SK-N-SH (cell line): ENCODE data around the gene CNN2. TPM values are rescaled to one million over a fixed set of nuclear protein-coding genes. Genes with fewer than 3 reads are reported as not detected.

Experiments used
- CTCF ChIA-PET: fragments of 300-600, 350-600 bp; formaldehyde crosslinking; extraction: SDS; loops from one replicate; lab custom pipeline; 2021; lab: Yijun Ruan, JAX
- POLR2A ChIA-PET: fragments of 350-600 bp; sonication (Branson Sonifier 250); formaldehyde crosslinking; extraction: SDS; loops from one replicate; lab custom pipeline; 2020; ENCODE audit warnings: antibody characterized with exemption, inconsistent platforms; lab: Yijun Ruan, JAX
- DNase-seq: peaks from one replicate; pipeline ENCODE4 v3.0.0; 2012
- H2AFZ ChIP-seq: fragments of 200-600 bp; sonication (generic); 2 replicates; pipeline ENCODE4 v1.8.1; 2016; ENCODE audit warnings: antibody characterized with exemption, mild to moderate bottlenecking, low read depth
- H3F3A ChIP-seq: fragments of 200-600 bp; sonication (generic); replicated peaks from 2 replicates; pipeline ENCODE3; 2016; ENCODE audit warnings: antibody characterized with exemption, mild to moderate bottlenecking; ENCODE audit not compliant: insufficient read depth
- H3K27ac ChIP-seq, 2 experiments: fragments of 200-500 bp in 1 of 2; fragments of 200-600 bp in 1 of 2; sonication (Bioruptor generic) in 1 of 2; sonication (generic), shearing (Covaris generic) in 1 of 2; 2 replicates each; pipeline versions ENCODE4 v1.5.1 to v1.6.1; 2014 to 2016; ENCODE audit warnings: low read depth in 2 of 2, inconsistent platforms in 1 of 2, low read length in 1 of 2, mild to moderate bottlenecking in 1 of 2, mixed read lengths in 1 of 2
- H3K27me3 ChIP-seq: fragments of 200-600 bp; sonication (generic), shearing (Covaris generic); 2 replicates; pipeline ENCODE4 v1.6.1; 2016; ENCODE audit warnings: mixed run types; ENCODE audit not compliant: insufficient read depth
- H3K36me3 ChIP-seq, 2 experiments: fragments of 200-500 bp in 1 of 2; fragments of 200-600 bp in 1 of 2; sonication (Bioruptor generic) in 1 of 2; sonication (generic) in 1 of 2; replicated peaks in 1 of 2; 2 replicates each; pipeline versions ENCODE3 to v1.5.1; 2014 to 2016; ENCODE audit warnings: low read length in 1 of 2, mild to moderate bottlenecking in 1 of 2; ENCODE audit not compliant: insufficient read depth in 2 of 2, control insufficient read depth in 1 of 2
- H3K4me1 ChIP-seq, 2 experiments: fragments of 200-500 bp in 1 of 2; fragments of 200-600 bp in 1 of 2; sonication (Bioruptor generic) in 1 of 2; sonication (generic), shearing (Covaris generic) in 1 of 2; 2 replicates each; pipeline versions ENCODE4 v1.5.1 to v1.6.1; 2014 to 2016; ENCODE audit warnings: low read depth in 1 of 2, low read length in 1 of 2, mixed run types in 1 of 2; ENCODE audit not compliant: insufficient read depth in 2 of 2, control insufficient read depth in 1 of 2
- H3K4me2 ChIP-seq: fragments of 200-600 bp; sonication (generic), shearing (Covaris generic); 2 replicates; pipeline ENCODE4 v1.6.1; 2017; ENCODE audit warnings: mixed run types
- H3K4me3 ChIP-seq, 2 experiments: fragments of 200-500 bp in 1 of 2; fragments of 200-600 bp in 1 of 2; sonication (Bioruptor generic) in 1 of 2; sonication (generic), shearing (Covaris generic) in 1 of 2; 2 replicates each; pipeline versions ENCODE4 v1.5.1 to v1.8.1; 2014 to 2016; ENCODE audit warnings: low read depth in 2 of 2, inconsistent platforms in 1 of 2, low read length in 1 of 2, mild to moderate bottlenecking in 1 of 2, mixed read lengths in 1 of 2, moderate library complexity in 1 of 2
- H3K79me2 ChIP-seq: fragments of 200-600 bp; sonication (generic); 2 replicates; pipeline ENCODE4 v1.8.1; 2017; ENCODE audit warnings: mild to moderate bottlenecking; ENCODE audit not compliant: insufficient read depth
- H3K9ac ChIP-seq: fragments of 200-600 bp; sonication (generic); 2 replicates; pipeline ENCODE4 v1.6.1; 2017; ENCODE audit warnings: mixed run types
- H3K9me2 ChIP-seq: fragments of 200-600 bp; sonication (generic); 2 replicates; pipeline ENCODE4 v1.6.1; 2017; ENCODE audit warnings: mixed run types
- H3K9me3 ChIP-seq: fragments of 200-600 bp; sonication (generic); 2 replicates; pipeline ENCODE4 v1.6.1; 2017; ENCODE audit warnings: mixed run types, mild to moderate bottlenecking, moderate library complexity
- H4K20me1 ChIP-seq: fragments of 200-600 bp; sonication (generic); 2 replicates; pipeline ENCODE4 v1.6.1; 2017; ENCODE audit warnings: mild to moderate bottlenecking, mixed run types; ENCODE audit not compliant: insufficient read depth
- CHD2 ChIP-seq: fragments of 150-350 bp; IDR thresholded peaks from 2 replicates; pipeline ENCODE4 v1.6.1; 2018; ENCODE audit warnings: low read length; ENCODE audit not compliant: partially characterized antibody
- CTCF ChIP-seq: fragments of 200-600 bp; sonication (generic); IDR thresholded peaks from 2 replicates; pipeline ENCODE4 v1.6.1; 2017; ENCODE audit warnings: antibody characterized with exemption, mild to moderate bottlenecking, moderate library complexity
- ELF1 ChIP-seq: IDR thresholded peaks from 2 replicates; pipeline ENCODE4 v1.4.0; 2012
- EP300 ChIP-seq, 2 experiments: IDR thresholded peaks; 2 replicates each; pipeline versions ENCODE4 v1.4.0 to v1.6.1; 2012; ENCODE audit warnings: borderline replicate concordance in 1 of 2, low read depth in 1 of 2, low read length in 1 of 2
- FOSL2 ChIP-seq: IDR thresholded peaks from 2 replicates; pipeline ENCODE4 v1.4.0; 2012; ENCODE audit warnings: low read depth, mild to moderate bottlenecking, moderate library complexity, borderline replicate concordance
- IRF3 ChIP-seq: fragments of 150-350 bp; IDR thresholded peaks from 2 replicates; pipeline ENCODE4 v1.6.1; 2016; ENCODE audit warnings: mild to moderate bottlenecking, low read depth, low read length
- MEF2A ChIP-seq: IDR thresholded peaks from 2 replicates; pipeline ENCODE4 v1.4.0; 2012; ENCODE audit warnings: low read depth, borderline replicate concordance
- MXI1 ChIP-seq: IDR thresholded peaks from 2 replicates; pipeline ENCODE4 v1.6.1; 2012; ENCODE audit warnings: mild to moderate bottlenecking, low read depth, low read length, improper control_type of control experiment
- PBX3 ChIP-seq: IDR thresholded peaks from 2 replicates; pipeline ENCODE4; 2012
- POLR2AphosphoS5 ChIP-seq: IDR thresholded peaks from 2 replicates; pipeline ENCODE4 v1.6.1; 2012; ENCODE audit warnings: low read depth, low read length
- RFX5 ChIP-seq: IDR thresholded peaks from 2 replicates; pipeline ENCODE4 v1.6.1; 2012; ENCODE audit warnings: mild to moderate bottlenecking, improper control_type of control experiment, low read length
- RXRA ChIP-seq: IDR thresholded peaks from 2 replicates; pipeline ENCODE4 v1.4.0; 2012; ENCODE audit warnings: low read depth, mild to moderate bottlenecking, borderline replicate concordance
- SIN3A ChIP-seq: IDR thresholded peaks from 2 replicates; pipeline ENCODE4 v1.6.1; 2012; ENCODE audit warnings: low read depth, mild to moderate bottlenecking, low read length, moderate library complexity, borderline replicate concordance
- SMC3 ChIP-seq: IDR thresholded peaks from 2 replicates; pipeline ENCODE4 v1.6.1; 2012; ENCODE audit warnings: low read depth, low read length, improper control_type of control experiment
- TAF1 ChIP-seq: IDR thresholded peaks from 2 replicates; pipeline ENCODE4 v1.6.1; 2012; ENCODE audit warnings: low read depth, mild to moderate bottlenecking, low read length, moderate library complexity, borderline replicate concordance
- TCF12 ChIP-seq: IDR thresholded peaks from 2 replicates; pipeline ENCODE4 v1.4.0; 2012
- USF1 ChIP-seq: IDR thresholded peaks from 2 replicates; pipeline ENCODE4 v1.4.0; 2012; ENCODE audit warnings: low read depth, borderline replicate concordance
- ZBTB33 ChIP-seq: IDR thresholded peaks from 2 replicates; pipeline ENCODE4 v1.4.0; 2012; ENCODE audit warnings: low read depth, borderline replicate concordance
- WGBS: methylation state at CpG from one replicate; pipeline ENCODE4 v1.1.6; 2017; ENCODE audit warnings: low lambda C conversion rate; 5-methylcytosine and 5-hydroxymethylcytosine counted together
- polyA plus RNA-seq, 3 experiments: library from polyadenylated mRNA; depleted of rRNA; stranded (reverse); fragments of >200 nt; gene quantifications; 2 replicates each; pipeline ENCODE4 v1.2.3, GENCODE V29; 2012

CNN2 gene
- polyA plus RNA-seq, 1 of the 3 experiments (the other 2 are of a cell fraction): 279 TPM

- no peak for DNase-seq
- TF ChIP-seq ZBTB33: no peak
- TF ChIP-seq ELF1: no peak
- TF ChIP-seq EP300 (IDR thresholded peaks at IDR 0.05; ENCODE audit: borderline replicate concordance in 1 of 2, low read depth in 1 of 2, low read length in 1 of 2): no peak
- TF ChIP-seq IRF3: no peak
- TF ChIP-seq RFX5: no peak
- no peak for TF ChIP-seq MXI1
- TF ChIP-seq SMC3: no peak
- no peak for TF ChIP-seq TAF1
- no peak for TF ChIP-seq CTCF
- peaks cover 38% of the 10 kb centered on the region for H4K20me1 ChIP-seq
- no peak overlapping the region for H2AFZ ChIP-seq
- no peak overlapping the region for H3K27ac ChIP-seq
- ChIA-PET CTCF (no interaction called here), POLR2A (no interaction called here)
- H3K4me1 ChIP-seq: peaks cover 0 to 5% of the 10 kb centered on the region in 2 experiments; a peak in 1 of 4 replicates
- H3K9me3 ChIP-seq: no peaks in the 10 kb centered on the region
- H3F3A ChIP-seq: no peaks in the 10 kb centered on the region
- H3K9me2 ChIP-seq: no peaks in the 10 kb centered on the region
- 99% methylated on average over 12 of the region's 18 CpGs for WGBS
- peaks cover 38% of the 10 kb centered on the region for H3K79me2 ChIP-seq
- peaks cover 0 to 51% of the 10 kb centered on the region in 2 experiments for H3K36me3 ChIP-seq
- H3K4me2 ChIP-seq: no peak overlapping the region
- no peak overlapping the region for H3K4me3 ChIP-seq
- H3K27me3 ChIP-seq: no peaks in the 10 kb centered on the region
- H3K9ac ChIP-seq: no peak overlapping the region
These were observed 14.1 kb upstream of the CNN2 start for GRCh38 chr19:1012334-1012733.

GRCh38 chr19:1013218-1013617 is 13.2 kb upstream of the CNN2 start:
- TF ChIP-seq RXRA: no peak
- TF ChIP-seq USF1: no peak
- TF ChIP-seq SIN3A: no peak
- no peak for TF ChIP-seq EP300 (IDR thresholded peaks at IDR 0.05; ENCODE audit: borderline replicate concordance in 1 of 2, low read depth in 1 of 2, low read length in 1 of 2)
- TF ChIP-seq TCF12: no peak
- TF ChIP-seq POLR2AphosphoS5: no peak
- no peak for TF ChIP-seq MEF2A
- TF ChIP-seq CHD2: no peak
- no peak for TF ChIP-seq PBX3
- no peak for TF ChIP-seq FOSL2
- H3K9me3 ChIP-seq: no peaks in the 10 kb centered on the region
- H2AFZ ChIP-seq: no peak overlapping the region
- H3K9ac ChIP-seq: no peak overlapping the region
- H3K27ac ChIP-seq: no peak overlapping the region
- ChIA-PET POLR2A (no interaction called here), CTCF (no interaction called here)
- no peak for DNase-seq
- H3K9me2 ChIP-seq: no peaks in the 10 kb centered on the region
- no CpG with 5 or more reads among the region's 10 CpGs for WGBS
- H3K27me3 ChIP-seq: no peaks in the 10 kb centered on the region
- no peak overlapping the region for H3K4me2 ChIP-seq
- peaks cover 0 to 51% of the 10 kb centered on the region in 2 experiments for H3K36me3 ChIP-seq
- H3K79me2 ChIP-seq: peaks cover 47% of the 10 kb centered on the region
- H3K4me1 ChIP-seq: peaks cover 7 to 12% of the 10 kb centered on the region in 2 experiments; a peak in 1 of 4 replicates
- no peaks in the 10 kb centered on the region for H3F3A ChIP-seq
- peaks cover 47% of the 10 kb centered on the region for H4K20me1 ChIP-seq
- H3K4me3 ChIP-seq: no peak overlapping the region
